NOMO-1 treated with DMSO at 0.1 percent for 48 hours (cell line): ENCODE measurements around the gene ATG10.
A peak's percentile ranks its signal among the peaks of the same experiment; 100 is the strongest.
"Not testable (repeated sequence)": the region's sequence is repeated elsewhere in the genome, so short reads cannot be mapped to it uniquely, and the experiment has no call there.

Experiments
- DNase-seq: peaks from one replicate; lab custom pipeline; 2025; ENCODE audit not compliant: unreplicated experiment; lab: John Stamatoyannopoulos, UW

The ATG10 gene

GRCh38 chr5:81971712-81972491 lies at the start of gene ATG10:
Gene ATG10 (plus strand): TSS chr5:81972023. CDS start chr5:81987571, 15,548 bp downstream.
- peak; percentile 82 for DNase-seq

GRCh38 chr5:81922854-81923279 lies 49.0 kb upstream of the ATG10 start:
- DNase-seq: no peak

GRCh38 chr5:81924442-81924841 lies 47.4 kb upstream of the ATG10 start:
- no peak for DNase-seq

- no peak for DNase-seq
These were observed 46.8 kb upstream of the ATG10 start for GRCh38 chr5:81925009-81925408.

GRCh38 chr5:81925981-81926380 lies 45.8 kb upstream of the ATG10 start:
- no peak for DNase-seq

GRCh38 chr5:81936066-81936465 lies 35.8 kb upstream of the ATG10 start:
- DNase-seq: no peak

- no peak for DNase-seq
These were observed 35.1 kb upstream of the ATG10 start for GRCh38 chr5:81936750-81937149.

GRCh38 chr5:81942746-81943145 lies 29.1 kb upstream of the ATG10 start:
- no peak for DNase-seq

- no peak for DNase-seq
These were observed 23.5 kb upstream of the ATG10 start for GRCh38 chr5:81948349-81948748.

- no peak for DNase-seq
These were observed 22.4 kb upstream of the ATG10 start for GRCh38 chr5:81949462-81949861.

GRCh38 chr5:81950996-81951395 lies 20.8 kb upstream of the ATG10 start:
- DNase-seq: no peak

GRCh38 chr5:81954796-81955195 lies 17.0 kb upstream of the ATG10 start:
- DNase-seq: not testable (repeated sequence)

- not testable (repeated sequence) for DNase-seq
These were observed 13.7 kb upstream of the ATG10 start for GRCh38 chr5:81958129-81958528.

GRCh38 chr5:81961651-81962440 lies 10.0 kb upstream of the ATG10 start:
- no peak for DNase-seq

GRCh38 chr5:81963544-81963943 lies 8.3 kb upstream of the ATG10 start:
- DNase-seq: no peak

- DNase-seq: no peak
These were observed 6.3 kb upstream of the ATG10 start for GRCh38 chr5:81965524-81965923.

- DNase-seq: no peak
These were observed 2.6 kb upstream of the ATG10 start for GRCh38 chr5:81969226-81969625.

- DNase-seq: no peak
These were observed 1.9 kb upstream of the ATG10 start for GRCh38 chr5:81969912-81970311.

- DNase-seq: peak; percentile 27
These were observed 612 bp upstream of the ATG10 start for GRCh38 chr5:81971111-81971711.

- DNase-seq: no peak
These were observed 615 bp downstream of the ATG10 start for GRCh38 chr5:81972492-81972783.

GRCh38 chr5:81980160-81980559 lies 8.3 kb downstream of the ATG10 start:
- DNase-seq: no peak
